ENCODE measurements around the gene NEK4. TPM values are rescaled to one million over a fixed set of nuclear protein-coding genes. Genes with fewer than 3 reads are reported as not detected.

The NEK4 gene
- total and polyA plus RNA-seq, 2 of the 13 experiments (the other 11 are each of a cell fraction or from before 2014, with no cell fraction given) = 16.5 to 38.0 TPM

DNA sequence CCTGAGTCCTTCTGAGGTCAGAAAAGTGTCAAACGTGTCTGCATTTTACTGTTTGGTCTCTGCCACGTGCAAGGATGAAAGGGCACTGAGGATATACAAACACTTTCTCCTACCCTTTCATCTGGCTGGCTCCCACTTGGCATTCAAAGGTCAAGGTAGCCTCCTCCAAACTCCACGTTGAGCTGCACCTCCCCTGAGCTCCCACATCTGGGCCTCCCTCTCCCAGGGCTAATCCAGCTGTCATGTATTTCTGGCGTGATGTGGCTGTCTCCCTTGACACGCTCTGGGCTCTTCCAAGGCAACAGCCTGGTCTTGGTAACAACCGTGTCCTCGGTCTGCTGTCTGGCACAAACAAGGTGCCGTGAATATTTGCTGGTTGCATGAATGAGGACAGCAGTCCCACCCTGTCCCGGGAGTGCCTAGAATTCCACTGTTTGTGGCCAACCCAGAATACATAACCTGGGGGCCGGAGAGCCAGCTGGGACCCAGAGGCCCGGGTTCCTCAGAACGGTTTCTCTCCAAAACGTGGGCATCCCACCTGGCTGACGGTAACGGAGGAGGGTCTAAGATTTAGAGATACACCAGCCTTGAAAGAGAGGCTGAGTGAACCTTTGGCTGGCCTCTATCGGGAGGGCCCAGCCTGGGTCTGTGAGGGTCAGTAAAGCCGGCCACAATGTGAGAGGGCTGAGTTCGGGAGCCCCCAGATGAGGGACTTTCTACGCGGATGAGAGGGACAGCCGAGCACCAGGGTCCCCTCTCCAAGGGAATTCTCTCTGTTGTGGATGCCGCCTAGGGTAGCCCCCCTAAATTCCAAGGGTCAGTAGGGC lies 65.9 kb downstream of the NEK4 start (continued):
- TF ChIP-seq, protein P1, sequence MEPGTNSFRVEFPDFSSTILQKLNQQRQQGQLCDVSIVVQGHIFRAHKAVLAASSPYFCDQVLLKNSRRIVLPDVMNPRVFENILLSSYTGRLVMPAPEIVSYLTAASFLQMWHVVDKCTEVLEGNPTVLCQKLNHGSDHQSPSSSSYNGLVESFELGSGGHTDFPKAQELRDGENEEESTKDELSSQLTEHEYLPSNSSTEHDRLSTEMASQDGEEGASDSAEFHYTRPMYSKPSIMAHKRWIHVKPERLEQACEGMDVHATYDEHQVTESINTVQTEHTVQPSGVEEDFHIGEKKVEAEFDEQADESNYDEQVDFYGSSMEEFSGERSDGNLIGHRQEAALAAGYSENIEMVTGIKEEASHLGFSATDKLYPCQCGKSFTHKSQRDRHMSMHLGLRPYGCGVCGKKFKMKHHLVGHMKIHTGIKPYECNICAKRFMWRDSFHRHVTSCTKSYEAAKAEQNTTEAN (CRISPR knock-in tag; conservative IDR thresholded peaks at IDR 0.05) = 0 out of 2 replicates have a peak, but pooled peaks have one; percentile 53
- peak; percentile 88 for TF ChIP-seq GATAD2A (CRISPR knock-in tag; IDR thresholded peaks at IDR 0.05)
- TF ChIP-seq CENPX (CRISPR knock-in tag; IDR thresholded peaks at IDR 0.05) = no peak
- peak; percentile 70; the same call in 1 of the 2 replicates for TF ChIP-seq JUN (CRISPR knock-in tag; IDR thresholded peaks at IDR 0.05)
- TF ChIP-seq GTF2F1 (IDR thresholded peaks at IDR 0.05; ENCODE audit: low read length) = no peak
- TF ChIP-seq GABPB1 (CRISPR knock-in tag; IDR thresholded peaks at IDR 0.05) = no peak; the same call in 1 of the 2 replicates
- TF ChIP-seq, protein P2, sequence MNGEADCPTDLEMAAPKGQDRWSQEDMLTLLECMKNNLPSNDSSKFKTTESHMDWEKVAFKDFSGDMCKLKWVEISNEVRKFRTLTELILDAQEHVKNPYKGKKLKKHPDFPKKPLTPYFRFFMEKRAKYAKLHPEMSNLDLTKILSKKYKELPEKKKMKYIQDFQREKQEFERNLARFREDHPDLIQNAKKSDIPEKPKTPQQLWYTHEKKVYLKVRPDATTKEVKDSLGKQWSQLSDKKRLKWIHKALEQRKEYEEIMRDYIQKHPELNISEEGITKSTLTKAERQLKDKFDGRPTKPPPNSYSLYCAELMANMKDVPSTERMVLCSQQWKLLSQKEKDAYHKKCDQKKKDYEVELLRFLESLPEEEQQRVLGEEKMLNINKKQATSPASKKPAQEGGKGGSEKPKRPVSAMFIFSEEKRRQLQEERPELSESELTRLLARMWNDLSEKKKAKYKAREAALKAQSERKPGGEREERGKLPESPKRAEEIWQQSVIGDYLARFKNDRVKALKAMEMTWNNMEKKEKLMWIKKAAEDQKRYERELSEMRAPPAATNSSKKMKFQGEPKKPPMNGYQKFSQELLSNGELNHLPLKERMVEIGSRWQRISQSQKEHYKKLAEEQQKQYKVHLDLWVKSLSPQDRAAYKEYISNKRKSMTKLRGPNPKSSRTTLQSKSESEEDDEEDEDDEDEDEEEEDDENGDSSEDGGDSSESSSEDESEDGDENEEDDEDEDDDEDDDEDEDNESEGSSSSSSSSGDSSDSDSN (CRISPR knock-in tag; IDR thresholded peaks at IDR 0.05) = peak; percentile 56; the same call in 1 of the 2 replicates
- TF ChIP-seq FOXO1 (CRISPR knock-in tag; IDR thresholded peaks at IDR 0.05) = peak; percentile 75; the same call in 1 of the 2 replicates
- peak; percentile 28; the same call in 1 of the 2 replicates for TF ChIP-seq ZC3H13 (CRISPR knock-in tag; IDR thresholded peaks at IDR 0.05)
- TF ChIP-seq ZNF225 (CRISPR knock-in tag; IDR thresholded peaks at IDR 0.05) = no peak
- TF ChIP-seq FOXA1 (IDR thresholded peaks at IDR 0.05) = no peak
- TF ChIP-seq FOXA1 (CRISPR knock-in tag; IDR thresholded peaks at IDR 0.05) = peak; percentile 58
- TF ChIP-seq, protein P3, sequence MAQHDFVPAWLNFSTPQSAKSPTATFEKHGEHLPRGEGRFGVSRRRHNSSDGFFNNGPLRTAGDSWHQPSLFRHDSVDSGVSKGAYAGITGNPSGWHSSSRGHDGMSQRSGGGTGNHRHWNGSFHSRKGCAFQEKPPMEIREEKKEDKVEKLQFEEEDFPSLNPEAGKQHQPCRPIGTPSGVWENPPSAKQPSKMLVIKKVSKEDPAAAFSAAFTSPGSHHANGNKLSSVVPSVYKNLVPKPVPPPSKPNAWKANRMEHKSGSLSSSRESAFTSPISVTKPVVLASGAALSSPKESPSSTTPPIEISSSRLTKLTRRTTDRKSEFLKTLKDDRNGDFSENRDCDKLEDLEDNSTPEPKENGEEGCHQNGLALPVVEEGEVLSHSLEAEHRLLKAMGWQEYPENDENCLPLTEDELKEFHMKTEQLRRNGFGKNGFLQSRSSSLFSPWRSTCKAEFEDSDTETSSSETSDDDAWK (CRISPR knock-in tag; IDR thresholded peaks at IDR 0.05) = no peak
- no peak for TF ChIP-seq PHB2 (IDR thresholded peaks at IDR 0.05; ENCODE audit: partially characterized antibody)
- TF ChIP-seq ZNF282 (IDR thresholded peaks at IDR 0.05; ENCODE audit: partially characterized antibody) = no peak
- TF ChIP-seq SETDB1 (CRISPR knock-in tag; IDR thresholded peaks at IDR 0.05; ENCODE audit: borderline replicate concordance) = no peak
- TF ChIP-seq KLF16 (CRISPR knock-in tag; IDR thresholded peaks at IDR 0.05) = no peak; a peak in 1 of 4 replicates
- no peak for TF ChIP-seq MAZ (IDR thresholded peaks at IDR 0.05; ENCODE audit: borderline replicate concordance, low read depth, low read length)
- TF ChIP-seq MAZ (CRISPR knock-in tag; IDR thresholded peaks at IDR 0.05; ENCODE audit: low read depth) = no peak; the same call in none of the 2 replicates
- TF ChIP-seq, protein P4, sequence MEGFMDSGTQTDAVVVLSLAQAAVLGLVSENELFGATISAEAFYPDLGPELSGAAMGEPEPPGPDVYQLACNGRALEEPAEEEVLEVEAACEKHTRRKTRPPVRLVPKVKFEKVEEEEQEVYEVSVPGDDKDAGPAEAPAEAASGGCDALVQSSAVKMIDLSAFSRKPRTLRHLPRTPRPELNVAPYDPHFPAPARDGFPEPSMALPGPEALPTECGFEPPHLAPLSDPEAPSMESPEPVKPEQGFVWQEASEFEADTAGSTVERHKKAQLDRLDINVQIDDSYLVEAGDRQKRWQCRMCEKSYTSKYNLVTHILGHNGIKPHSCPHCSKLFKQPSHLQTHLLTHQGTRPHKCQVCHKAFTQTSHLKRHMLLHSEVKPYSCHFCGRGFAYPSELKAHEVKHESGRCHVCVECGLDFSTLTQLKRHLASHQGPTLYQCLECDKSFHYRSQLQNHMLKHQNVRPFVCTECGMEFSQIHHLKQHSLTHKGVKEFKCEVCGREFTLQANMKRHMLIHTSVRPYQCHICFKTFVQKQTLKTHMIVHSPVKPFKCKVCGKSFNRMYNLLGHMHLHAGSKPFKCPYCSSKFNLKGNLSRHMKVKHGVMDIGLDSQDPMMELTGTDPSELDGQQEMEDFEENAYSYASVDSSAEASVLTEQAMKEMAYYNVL (CRISPR knock-in tag; IDR thresholded peaks at IDR 0.05; ENCODE audit: borderline replicate concordance) = peak; percentile 61; the same call in 1 of the 2 replicates

Data from HepG2 (cell line).